AG08395 (cell line): ENCODE data around the gene ARPC2.

ENCODE experiments used
- DNase-seq: peaks from one replicate; pipeline ENCODE4 v3.0.0; 2012; ENCODE audit warnings: mixed read lengths, low spot score

The ARPC2 gene

GRCh38 chr2:218217360-218218267, 625 bp downstream of the ARPC2 start:
- DNase-seq = peak; percentile 36

GRCh38 chr2:218218268-218219185, 1.5 kb downstream of the ARPC2 start:
- DNase-seq = no peak

- no peak for DNase-seq
Measured at GRCh38 chr2:218219934-218220333, 2.9 kb downstream of the ARPC2 start.

DNA sequence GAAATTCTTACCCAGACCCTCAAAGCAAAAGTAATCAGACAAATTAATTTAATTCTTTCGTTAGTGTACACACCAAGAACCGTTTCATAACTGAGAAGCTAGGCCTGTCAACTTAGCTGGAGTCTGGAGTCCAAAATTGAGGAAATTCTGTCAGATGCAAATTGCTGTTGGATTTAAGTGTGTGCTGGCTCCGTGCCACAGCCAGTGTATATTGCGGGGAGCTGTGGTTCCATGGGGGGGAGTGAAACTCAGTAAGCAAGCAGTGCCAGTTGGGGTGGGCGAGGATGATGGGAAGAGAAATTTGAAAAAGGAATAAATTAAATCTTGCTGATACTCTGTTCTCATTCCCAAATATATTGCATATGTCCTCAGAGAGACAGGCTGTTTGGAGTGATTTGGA, 4.0 kb downstream of the ARPC2 start:
- no peak for DNase-seq

DNA sequence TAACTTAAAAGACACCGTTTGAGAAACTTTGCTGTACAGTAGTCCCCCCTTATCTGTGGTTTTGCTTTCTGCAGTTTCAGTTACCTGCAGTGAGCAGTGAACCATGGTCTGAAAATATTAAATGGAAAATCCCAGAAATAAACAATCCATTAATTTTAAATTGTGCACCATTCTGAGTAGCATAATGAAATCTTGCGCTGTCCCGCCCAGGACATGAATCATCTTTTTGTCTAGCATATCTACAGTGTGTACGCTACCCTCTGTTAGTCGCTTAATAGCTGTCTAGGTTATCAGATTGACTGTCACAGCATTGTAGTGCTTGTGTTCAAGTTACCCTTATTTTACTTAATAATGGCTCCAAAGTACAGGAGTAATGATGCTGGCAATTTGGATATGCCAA, 6.1 kb downstream of the ARPC2 start:
- no peak for DNase-seq

- no peak for DNase-seq
Measured at GRCh38 chr2:218224186-218224585, 7.2 kb downstream of the ARPC2 start.

DNA sequence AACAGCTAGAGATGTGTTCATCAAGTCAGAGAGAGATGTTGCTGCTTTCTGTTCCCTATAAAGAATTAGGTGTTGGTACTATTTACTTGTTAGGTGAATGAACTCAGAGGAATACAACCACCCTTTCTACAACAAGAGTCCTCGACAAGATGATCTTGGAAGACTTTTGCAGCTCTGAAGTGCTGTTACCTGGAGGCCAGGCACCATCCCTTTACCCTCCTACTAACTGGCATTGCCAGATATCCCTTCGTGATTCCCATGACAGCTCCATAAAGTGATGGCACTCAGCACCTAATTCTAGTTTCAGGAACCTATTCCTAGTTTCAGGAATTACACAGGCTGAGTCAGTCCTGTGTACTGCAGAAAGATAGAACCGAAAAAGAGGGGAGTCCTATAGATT, 9.9 kb downstream of the ARPC2 start:
- DNase-seq = no peak

DNA sequence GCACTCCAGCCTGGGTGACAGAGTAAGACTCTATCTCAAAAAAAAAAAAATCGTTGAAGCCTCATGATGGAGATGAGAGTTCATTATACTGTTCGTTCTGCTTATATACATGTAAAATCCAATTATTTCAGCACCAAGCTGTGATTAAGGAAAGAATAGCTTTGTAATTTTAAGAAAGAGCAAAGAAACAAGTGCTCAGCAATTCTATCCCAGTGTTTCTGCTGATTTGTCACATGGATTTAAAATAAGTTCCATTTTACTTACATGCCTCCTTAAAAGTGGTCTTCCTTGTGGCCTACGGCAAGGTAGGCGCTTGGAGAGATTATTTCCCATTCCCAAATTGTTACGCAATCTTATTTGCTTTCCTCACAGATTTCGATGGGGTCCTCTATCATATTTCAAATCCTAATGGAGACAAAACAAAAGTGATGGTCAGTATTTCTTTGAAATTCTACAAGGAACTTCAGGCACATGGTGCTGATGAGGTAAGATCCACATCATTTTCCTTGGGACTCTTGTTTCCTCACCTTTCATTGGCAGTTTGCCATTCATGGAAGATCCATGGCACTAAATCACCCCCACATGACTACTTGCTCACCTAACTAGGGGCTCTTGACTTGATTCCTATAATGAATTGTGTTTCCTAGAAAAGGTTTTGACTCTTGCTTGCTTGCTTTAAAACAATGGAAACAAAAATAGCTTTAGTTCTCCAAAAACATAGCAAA, 11.5 kb downstream of the ARPC2 start:
- DNase-seq = no peak

GRCh38 chr2:218229239-218229638, 12.2 kb downstream of the ARPC2 start:
- DNase-seq = peak; percentile 79

DNA sequence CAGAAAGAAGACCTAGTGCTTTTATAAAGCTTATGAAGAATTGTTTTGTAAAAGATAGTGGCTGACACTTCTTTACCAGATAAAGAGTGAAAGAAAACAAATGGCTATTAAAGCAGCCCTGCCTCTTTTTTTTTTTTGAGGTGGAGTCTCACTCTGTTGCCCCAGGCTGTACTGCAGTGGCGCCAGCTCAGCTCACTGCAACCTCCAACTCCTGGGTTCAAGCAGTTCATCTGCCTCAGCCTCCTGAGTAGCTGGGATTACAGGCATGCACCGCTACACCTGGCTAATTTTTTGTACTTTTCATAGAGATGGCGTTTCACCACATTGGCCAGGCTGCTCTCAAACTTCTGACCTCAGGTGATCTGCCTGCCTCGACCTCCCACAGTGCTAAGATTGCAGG, 12.9 kb downstream of the ARPC2 start:
- DNase-seq = no peak

DNA sequence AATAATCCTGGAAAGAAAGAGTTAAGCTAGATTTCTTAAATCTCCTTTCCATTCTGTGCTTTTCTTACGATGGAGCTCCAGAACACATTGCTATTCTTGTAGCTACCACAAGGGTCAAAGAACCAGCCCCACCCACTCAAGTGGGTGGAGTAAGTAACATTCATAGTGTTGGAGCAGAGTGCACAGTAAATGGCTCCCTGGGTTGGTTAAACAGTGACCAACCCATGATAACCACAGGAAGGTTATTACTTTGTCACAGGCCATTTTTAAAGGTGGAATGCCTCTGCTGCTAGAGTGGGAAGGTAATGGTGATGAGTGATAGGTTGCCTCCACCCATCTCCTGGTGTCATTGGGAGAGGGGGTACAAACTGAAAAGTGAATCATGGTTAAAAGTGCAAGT, 13.9 kb downstream of the ARPC2 start:
- peak; percentile 8 for DNase-seq

DNA sequence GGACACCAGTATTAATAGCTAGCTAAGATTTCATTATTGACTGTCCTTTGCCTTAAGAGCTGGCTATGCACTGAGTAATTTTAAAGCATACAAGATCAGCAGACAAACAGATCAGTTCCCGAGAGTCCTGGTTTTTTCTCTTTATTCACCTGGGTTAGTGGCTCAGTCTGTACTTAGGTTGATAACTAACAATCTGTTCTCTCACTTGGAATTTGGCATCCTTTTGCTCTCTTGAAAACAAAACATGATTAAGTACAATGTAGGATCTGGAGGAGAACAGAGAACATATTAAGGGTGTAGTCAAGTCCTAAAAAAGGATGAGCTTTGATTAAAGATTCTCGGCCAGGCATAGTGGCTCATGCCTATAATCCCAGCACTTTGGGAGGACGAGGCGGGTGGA, 16.6 kb downstream of the ARPC2 start:
- DNase-seq = no peak

- DNase-seq = no peak
Measured at GRCh38 chr2:218234521-218234920, 17.5 kb downstream of the ARPC2 start.

DNA sequence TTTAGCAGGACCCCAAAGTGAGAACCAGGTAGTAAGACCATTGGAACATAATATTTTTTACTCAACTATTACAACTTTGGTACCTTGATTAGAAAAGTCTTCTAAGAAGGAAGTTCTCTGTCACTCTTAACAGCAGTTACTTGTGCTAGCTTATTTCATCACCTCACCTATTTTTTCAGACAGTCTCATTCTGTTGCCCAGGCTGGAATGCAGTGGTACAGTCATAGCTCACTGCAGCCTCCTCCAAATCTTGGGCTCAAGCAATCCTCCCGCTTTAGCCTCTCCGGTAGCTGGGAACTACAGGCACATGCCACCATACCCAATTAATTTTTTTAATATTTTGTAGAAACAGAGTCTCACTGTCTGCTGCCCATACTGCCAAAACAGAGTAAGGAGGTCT, 18.0 kb downstream of the ARPC2 start:
- no peak for DNase-seq

DNA sequence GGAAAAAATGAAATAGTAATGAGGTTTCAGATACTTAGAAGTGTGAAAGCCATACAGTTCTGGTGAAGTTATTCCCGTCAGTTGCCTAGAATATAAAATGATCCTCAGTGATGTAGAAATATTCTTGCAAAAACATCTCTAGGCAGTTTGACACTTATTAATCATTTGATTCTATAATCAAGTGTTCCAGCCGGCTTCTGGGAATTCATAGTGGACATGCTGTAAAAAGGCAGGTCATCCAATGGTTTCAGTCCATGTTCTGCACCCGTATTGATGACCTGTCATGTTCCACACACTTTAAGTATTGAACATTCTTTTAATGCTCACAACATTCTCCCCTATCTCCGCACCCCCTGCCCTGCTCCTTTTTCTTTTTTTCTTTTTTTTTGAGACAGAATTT, 19.8 kb downstream of the ARPC2 start:
- no peak for DNase-seq

- DNase-seq = no peak
Measured at GRCh38 chr2:218238887-218239286, 21.9 kb downstream of the ARPC2 start.

GRCh38 chr2:218244204-218244603, 27.2 kb downstream of the ARPC2 start:
- DNase-seq = no peak

- no peak for DNase-seq
Measured at GRCh38 chr2:218244665-218245064, 27.7 kb downstream of the ARPC2 start.

DNA sequence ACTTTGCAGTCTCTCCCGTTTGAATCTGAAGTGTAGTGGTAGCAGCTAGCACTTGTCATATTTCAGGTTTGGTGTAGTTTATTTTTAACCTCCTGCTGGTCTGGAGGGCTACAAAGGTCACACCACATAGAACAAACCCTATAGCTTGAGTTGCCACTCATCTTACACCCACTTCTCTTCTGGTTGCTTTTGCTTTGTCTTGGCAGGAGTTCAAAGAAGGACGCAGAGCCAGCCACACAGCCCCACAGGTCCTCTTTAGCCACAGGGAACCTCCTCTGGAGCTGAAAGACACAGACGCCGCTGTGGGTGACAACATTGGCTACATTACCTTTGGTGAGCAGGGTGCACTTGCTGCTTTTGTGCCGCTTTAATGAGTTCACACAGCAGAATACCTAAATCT, 28.2 kb downstream of the ARPC2 start:
- DNase-seq = no peak

DNA sequence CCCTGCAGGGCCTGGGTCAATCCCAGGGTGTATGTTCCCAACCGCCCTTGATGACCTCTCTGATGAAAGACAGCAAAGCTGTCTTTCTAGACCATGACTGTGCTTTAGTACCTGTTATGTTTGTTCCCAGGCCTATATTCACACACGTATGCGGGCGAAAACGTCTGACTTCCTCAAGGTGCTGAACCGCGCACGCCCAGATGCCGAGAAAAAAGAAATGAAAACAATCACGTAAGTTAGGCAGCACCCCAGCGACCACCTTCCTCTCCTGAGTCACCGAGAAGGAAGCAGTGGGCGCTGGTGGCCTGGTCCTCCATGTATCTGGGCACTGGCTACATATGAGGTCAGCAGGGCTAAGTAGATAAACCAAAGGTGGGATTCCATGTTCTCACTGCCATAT, 32.7 kb downstream of the ARPC2 start:
- no peak for DNase-seq

GRCh38 chr2:218252509-218253231, 35.7 kb downstream of the ARPC2 start:
- DNase-seq = peak; percentile 18

DNA sequence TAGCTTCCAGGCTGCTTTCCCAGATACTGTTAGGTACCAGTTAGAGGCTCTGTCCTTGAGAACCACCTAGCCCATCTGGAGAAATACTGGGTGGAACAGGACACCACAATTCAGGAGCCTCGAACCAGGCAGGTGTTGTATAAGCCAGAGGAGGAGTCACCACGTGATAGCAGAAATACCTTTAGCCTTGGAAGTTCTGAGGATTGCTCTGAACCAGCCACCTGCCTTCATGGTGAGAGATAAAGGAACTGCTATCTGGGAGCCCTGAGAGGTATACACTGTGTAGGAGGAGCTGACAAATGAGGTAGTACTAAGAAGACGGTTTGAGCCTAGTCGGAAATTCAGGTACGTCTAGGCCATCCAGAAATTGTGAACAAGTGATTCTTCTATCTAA, 36.2 kb downstream of the ARPC2 start:
- no peak for DNase-seq
